HG03039 (cell line): Measurements from ENCODE around the gene PNMA8C.
"Not testable (repeated sequence)": the region's sequence is repeated elsewhere in the genome, so short reads cannot be mapped to it uniquely, and the experiment has no call there.

Experiments
- ATAC-seq: cut with Tn5 transposase; IDR thresholded peaks from one replicate; pipeline ENCODE4 v1.9.1; 2021; ENCODE audit warnings: mild to moderate bottlenecking, moderate library complexity; ENCODE audit not compliant: unreplicated experiment

The PNMA8C gene

DNA sequence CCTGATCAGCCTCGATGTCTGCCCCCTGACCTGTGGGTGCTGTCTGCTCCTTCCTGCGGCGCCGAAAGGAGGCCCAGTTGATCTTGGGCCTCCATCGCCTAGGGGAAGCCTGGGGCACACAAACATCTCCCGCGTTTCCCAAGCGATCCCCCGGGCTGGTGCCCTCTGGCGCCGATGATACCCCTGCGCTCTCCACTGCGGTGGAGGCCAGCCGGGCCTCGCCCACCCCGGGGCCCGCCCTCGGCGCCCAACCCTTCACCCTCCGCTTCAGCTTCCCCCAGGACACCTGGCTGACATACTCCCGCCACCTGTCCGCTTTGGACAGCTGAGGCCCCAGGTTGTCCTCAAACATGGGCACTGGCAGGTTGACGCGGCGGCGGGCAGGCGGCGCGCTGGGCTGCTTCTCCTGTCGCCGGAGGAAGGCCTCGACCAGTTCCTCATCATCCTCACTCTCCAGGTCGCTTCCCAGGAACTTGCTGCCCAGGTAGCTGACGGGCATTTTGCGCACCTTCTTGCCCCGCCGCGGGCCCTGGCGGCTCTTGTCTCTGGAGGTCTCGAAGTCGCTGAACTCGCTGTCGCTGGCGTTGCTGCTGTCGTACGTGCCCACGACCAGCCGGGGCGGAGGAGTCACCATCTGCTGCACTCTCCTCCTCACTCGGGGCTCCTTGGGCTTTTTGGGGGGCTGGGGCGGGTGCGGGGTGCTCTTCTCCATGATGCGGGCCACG is 16.6 kb downstream of the PNMA8C start:
- ATAC-seq = no peak

- ATAC-seq = no peak
These were observed 17.4 kb downstream of the PNMA8C start for GRCh38 chr19:46411088-46411924.

GRCh38 chr19:46410205-46411087 is 18.3 kb downstream of the PNMA8C start:
- ATAC-seq = no peak

GRCh38 chr19:46409191-46409590 is 19.5 kb downstream of the PNMA8C start:
- ATAC-seq = no peak

DNA sequence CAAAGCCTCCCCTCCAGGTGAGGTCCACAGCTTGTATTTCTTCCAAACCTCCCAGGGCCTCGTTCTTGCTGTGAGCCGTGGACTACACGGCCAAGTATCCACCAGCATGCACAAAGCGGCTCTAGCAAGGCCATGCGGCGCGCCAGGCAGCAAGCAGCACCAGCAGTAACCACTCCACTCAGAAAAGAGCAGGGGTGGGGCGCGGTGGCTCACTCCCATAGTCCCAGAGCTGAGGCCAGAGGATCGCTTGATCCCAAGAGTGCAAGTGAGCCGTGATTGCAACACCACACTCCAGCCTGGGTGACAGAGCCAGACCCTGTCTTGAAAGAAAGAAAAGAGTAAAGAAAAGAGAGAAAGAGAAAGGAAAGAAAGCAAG is 20.1 kb downstream of the PNMA8C start:
- no peak for ATAC-seq

GRCh38 chr19:46407856-46408663 is 20.7 kb downstream of the PNMA8C start:
- no peak for ATAC-seq

GRCh38 chr19:46406976-46407375 is 21.8 kb downstream of the PNMA8C start:
- ATAC-seq = no peak

- ATAC-seq = no peak
These were observed 23.8 kb downstream of the PNMA8C start for GRCh38 chr19:46404753-46405468.

- no peak for ATAC-seq
These were observed 24.5 kb downstream of the PNMA8C start for GRCh38 chr19:46404055-46404752.

DNA sequence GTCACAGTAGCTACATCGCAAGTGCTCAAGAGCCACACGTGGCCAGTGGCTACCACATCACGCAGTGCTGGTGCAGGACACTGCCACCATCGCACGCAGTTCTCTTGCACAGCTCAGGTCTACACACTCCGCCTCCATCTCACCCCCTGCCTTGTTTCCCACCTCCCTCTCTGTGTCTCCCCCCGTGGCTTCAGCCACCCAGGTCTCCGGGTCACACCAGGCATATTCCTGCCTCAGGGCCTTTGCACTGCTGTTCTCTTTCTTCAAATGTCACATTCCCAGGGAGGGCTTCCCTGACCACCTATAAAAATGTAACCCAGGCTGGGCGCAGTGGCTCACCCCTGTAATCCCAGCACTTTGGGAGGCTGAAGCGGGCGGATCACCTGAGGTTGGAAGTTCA is 26.0 kb downstream of the PNMA8C start:
- ATAC-seq = no peak

DNA sequence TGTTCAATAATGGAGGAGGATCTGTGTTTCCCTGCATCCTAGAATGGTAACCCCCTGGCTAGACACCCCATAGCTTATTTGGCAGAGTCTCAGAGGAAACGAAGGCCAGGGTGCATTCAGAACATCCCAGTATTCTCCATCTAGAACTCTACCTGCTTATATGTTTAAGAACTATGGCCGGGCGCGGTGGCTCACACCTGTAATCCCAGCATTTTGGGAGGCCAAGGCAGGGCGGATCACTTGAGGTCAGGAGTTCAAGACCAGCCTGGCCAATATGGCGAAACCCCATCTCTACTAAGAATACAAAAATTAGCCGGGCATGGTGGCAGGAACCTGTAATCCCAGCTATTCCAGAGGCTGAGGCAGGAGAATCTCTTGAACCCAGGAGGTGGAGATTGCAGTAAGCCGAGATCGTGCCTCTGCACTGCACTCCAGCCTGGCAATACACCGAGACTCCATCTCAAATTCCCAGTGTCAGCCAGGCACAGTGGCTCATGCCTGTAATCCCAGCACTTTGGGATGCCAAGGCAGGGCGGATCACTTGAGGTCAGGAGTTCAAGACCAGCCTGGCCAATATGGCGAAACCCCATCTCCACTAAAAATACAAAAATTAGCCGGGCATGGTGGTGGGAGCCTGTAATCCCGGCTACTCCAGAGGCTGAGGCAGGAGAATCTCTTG is 30.8 kb downstream of the PNMA8C start:
- not testable (repeated sequence) for ATAC-seq

- ATAC-seq = no peak
These were observed 34.3 kb downstream of the PNMA8C start for GRCh38 chr19:46394402-46394797.

GRCh38 chr19:46393456-46394401 is 35.0 kb downstream of the PNMA8C start:
- no peak for ATAC-seq

DNA sequence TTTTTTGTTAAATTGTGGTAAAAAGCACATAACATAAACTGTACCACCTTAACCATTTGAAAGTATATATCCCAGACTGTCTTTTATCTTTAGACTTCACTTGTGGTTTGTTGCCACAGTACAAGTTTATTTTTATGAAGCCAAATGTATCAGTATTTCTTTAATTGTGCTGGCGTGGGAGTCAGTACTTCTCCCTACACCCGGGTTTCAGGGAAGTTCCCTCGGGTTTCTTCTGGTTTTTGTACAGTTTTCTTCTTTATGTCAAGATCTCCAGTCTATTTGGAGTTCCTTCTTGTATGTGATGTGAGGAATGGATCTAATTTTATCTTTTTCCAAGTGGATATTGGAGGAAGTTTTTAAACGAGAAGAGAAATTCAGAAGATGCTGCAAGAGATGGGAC is 35.9 kb downstream of the PNMA8C start:
- no peak for ATAC-seq

GRCh38 chr19:46392252-46392801 is 36.4 kb downstream of the PNMA8C start:
- no peak for ATAC-seq

GRCh38 chr19:46391296-46392251 is 37.2 kb downstream of the PNMA8C start:
- ATAC-seq = no peak
